Fibroblast of lung (primary cell): ENCODE results near the gene CCDC69.

ENCODE experiments used
- CTCF ChIP-seq, 2 donors: IDR thresholded peaks in 1 of 2; conservative IDR thresholded peaks in 1 of 2; 1 replicate in 1 of 2; 2 replicates in 1 of 2; pipeline ENCODE4 v1.5.1; 2011 to 2012; ENCODE audit warnings: low read length in 2 of 2, control low read depth in 1 of 2, inconsistent platforms in 1 of 2, low read depth in 1 of 2, mild to moderate bottlenecking in 1 of 2
- EZH2 ChIP-seq: IDR thresholded peaks from 2 replicates; pipeline ENCODE4 v1.5.1; 2012; ENCODE audit warnings: low read length, control low read depth, mild to moderate bottlenecking; ENCODE audit errors: missing control alignments

GRCh38 chr5:151195622-151196021 lies 28.3 kb downstream of the CCDC69 start:
- TF ChIP-seq CTCF (conservative IDR thresholded peaks at IDR 0.05 in 1 of 2, IDR thresholded peaks at IDR 0.05 in 1 of 2; ENCODE audit: low read depth in 1 of 2, low read length in 2 of 2) (no peak), EZH2 (no peak)
